OCI-LY3 (cell line): Measurements from ENCODE around the gene IRS2.

ENCODE experiments used
- CTCF ChIP-seq: fragments of 200-600, 300-600 bp; sonication (generic); IDR thresholded peaks from 2 replicates; pipeline ENCODE4 v1.5.1; 2014; ENCODE audit warnings: antibody characterized with exemption, low read length, low read depth
- EZH2phosphoT487 ChIP-seq: fragments of 200-600 bp; shearing (Covaris generic); IDR thresholded peaks from 2 replicates; pipeline ENCODE4 v1.6.1; 2018; ENCODE audit warnings: antibody characterized with exemption, mixed run types, low read depth

- no peak for TF ChIP-seq CTCF
- TF ChIP-seq EZH2phosphoT487: no peak
Observed at GRCh38 chr13:109733550-109733949, 52.8 kb downstream of the IRS2 start.
